ENCODE results near the gene TNF. TPM values are rescaled to one million over a fixed set of nuclear protein-coding genes. Genes with fewer than 3 reads are reported as not detected.

The TNF gene
- 100 to 1,000 TPM; 124 to 130 TPM for total RNA-seq

DNA sequence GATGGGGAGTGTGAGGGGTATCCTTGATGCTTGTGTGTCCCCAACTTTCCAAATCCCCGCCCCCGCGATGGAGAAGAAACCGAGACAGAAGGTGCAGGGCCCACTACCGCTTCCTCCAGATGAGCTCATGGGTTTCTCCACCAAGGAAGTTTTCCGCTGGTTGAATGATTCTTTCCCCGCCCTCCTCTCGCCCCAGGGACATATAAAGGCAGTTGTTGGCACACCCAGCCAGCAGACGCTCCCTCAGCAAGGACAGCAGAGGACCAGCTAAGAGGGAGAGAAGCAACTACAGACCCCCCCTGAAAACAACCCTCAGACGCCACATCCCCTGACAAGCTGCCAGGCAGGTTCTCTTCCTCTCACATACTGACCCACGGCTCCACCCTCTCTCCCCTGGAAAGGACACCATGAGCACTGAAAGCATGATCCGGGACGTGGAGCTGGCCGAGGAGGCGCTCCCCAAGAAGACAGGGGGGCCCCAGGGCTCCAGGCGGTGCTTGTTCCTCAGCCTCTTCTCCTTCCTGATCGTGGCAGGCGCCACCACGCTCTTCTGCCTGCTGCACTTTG, at the start of gene TNF:
Gene TNF, plus strand, starts transcription at position 231 of the 567 bp plus-strand sequence. Its CDS starts 177 bp downstream, at position 408.
- ChIA-PET CTCF (interaction anchor here (0.7 to 18.7 kb wide), 8 partner anchors 9 to 260 kb away, joined by 3 to 640 read pairs (median 18); partner anchors contain the start of genes ATP6V1G2, DDX39B, LST1 and LTB), POLR2A (interaction anchor here (0.6 to 36.9 kb wide), 20 partner anchors 3 to 1396 kb away, joined by 3 to 1578 read pairs (median 6); partner anchors contain the start of genes ATP6V1G2, BAG6, C6orf47 and CLIC1)
- peak; percentile 91 for DNase-seq
- peak within 1 kb of the TSS; percentile 94 for H3K4me3 Mint-ChIP-seq
- peaks cover 56% of the 10 kb centered on the region for H3K36me3 Mint-ChIP-seq (ENCODE audit: low read depth)
- peak within 1 kb of the TSS; percentile 96 for H3K27ac Mint-ChIP-seq
- H3K27me3 Mint-ChIP-seq: peaks cover 2% of the 10 kb centered on the region
- H3K9me3 Mint-ChIP-seq: no peaks in the 10 kb centered on the region
- H3K4me1 Mint-ChIP-seq: peaks cover 73% of the 10 kb centered on the region

DNA sequence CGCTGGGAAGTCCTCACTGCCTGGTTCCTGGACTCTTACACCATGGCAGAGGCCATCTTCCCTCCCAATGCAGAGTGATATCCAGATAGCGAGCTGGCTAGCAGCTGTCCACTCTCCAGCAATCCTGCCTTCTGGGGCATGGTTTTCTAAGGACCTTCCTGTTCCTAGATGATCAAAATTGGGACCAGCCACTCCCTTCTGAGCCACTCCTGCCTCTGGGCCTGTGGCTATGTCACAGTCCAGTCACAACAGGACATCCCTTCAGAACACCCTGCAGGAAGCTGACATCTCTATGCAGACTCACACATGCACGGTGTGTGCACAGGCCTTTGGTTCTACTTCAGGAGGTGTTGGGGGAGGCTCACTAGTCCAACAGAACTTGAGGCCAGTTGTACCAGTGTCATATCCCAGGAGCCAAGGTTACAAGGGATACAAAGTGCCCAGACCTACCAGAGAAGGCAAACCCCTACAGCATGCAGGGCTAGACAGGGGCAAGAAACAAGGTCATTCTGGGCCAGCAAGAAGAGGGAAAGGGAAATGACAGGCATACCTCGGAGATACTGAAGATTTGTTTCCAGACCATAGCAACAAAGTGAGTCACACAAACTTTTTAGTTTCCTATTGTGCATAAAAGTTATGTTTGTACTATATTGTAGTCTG, 49.3 kb upstream of the TNF start:
- H3K27me3 Mint-ChIP-seq: peaks cover 4% of the 10 kb centered on the region
- no peak overlapping the region for H3K27ac Mint-ChIP-seq
- H3K4me1 Mint-ChIP-seq: peaks cover 6% of the 10 kb centered on the region
- DNase-seq: no peak
- H3K4me3 Mint-ChIP-seq: no peak overlapping the region
- H3K9me3 Mint-ChIP-seq: no peaks in the 10 kb centered on the region
- POLR2A ChIA-PET: interaction anchor here (1.1 to 1.4 kb wide), 2 partner anchors 8 to 15 kb away, joined by 3 to 4 read pairs; partner anchors contain the start of gene DDX39B
- CTCF ChIA-PET: interaction anchor here (1.0 kb wide), 1 partner anchor 72 kb away, joined by 4 read pairs; no protein-coding TSS in a partner anchor
- H3K36me3 Mint-ChIP-seq (ENCODE audit: low read depth): peaks cover 16% of the 10 kb centered on the region

DNA sequence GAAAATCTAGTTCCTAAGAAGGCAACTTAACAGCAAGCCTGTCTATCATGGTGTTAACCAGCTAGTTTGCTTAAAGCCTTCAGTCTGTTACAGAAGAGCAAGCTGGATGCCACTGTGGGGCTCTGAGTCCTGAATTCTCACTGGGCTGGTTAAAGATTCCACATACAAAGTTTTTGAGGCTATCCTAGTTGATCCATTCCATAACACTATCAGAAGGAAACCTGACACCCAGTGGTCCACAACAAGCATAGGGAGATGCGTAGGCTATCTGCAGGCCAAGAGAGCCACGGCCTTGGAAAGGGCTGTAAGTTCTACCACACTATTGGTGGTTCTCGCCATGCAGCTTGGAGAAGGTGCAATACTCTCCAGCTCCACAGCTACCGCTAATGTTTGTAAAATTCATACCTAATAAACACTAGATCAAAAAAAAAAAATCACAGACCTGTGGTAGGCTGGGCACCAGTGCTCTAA, 47.0 kb upstream of the TNF start:
- Mint-ChIP-seq H3K27me3 (no peaks in the 10 kb centered on the region), H3K36me3 (ENCODE audit: low read depth) (peaks cover 35% of the 10 kb centered on the region), H3K9me3 (no peaks in the 10 kb centered on the region), H3K4me3 (no peak overlapping the region), H3K27ac (no peak overlapping the region), H3K4me1 (peaks cover 13% of the 10 kb centered on the region)
- DNase-seq: no peak
- ChIA-PET POLR2A (interaction anchor here (1.4 to 2.9 kb wide), 3 partner anchors 10 to 34 kb away, joined by 4 to 12 read pairs (median 7); partner anchors contain the start of gene DDX39B), CTCF (interaction anchor here (0.6 to 3.1 kb wide), 3 partner anchors 10 to 336 kb away, joined by 3 to 10 read pairs (median 3); no protein-coding TSS in a partner anchor)

- no peaks in the 10 kb centered on the region for H3K9me3 Mint-ChIP-seq
- DNase-seq: no peak
- ChIA-PET CTCF (interaction anchor here (3.1 kb wide), 1 partner anchor 69 kb away, joined by 10 read pairs; no protein-coding TSS in a partner anchor), POLR2A (interaction anchor here (1.0 to 2.9 kb wide), 4 partner anchors 10 to 34 kb away, joined by 4 to 12 read pairs (median 6); partner anchors contain the start of genes DDX39B and MICB)
- H3K4me3 Mint-ChIP-seq: no peak within 1 kb of the TSS
- H3K27ac Mint-ChIP-seq: no peak within 1 kb of the TSS
- H3K4me1 Mint-ChIP-seq: peaks cover 16% of the 10 kb centered on the region
- no peaks in the 10 kb centered on the region for H3K27me3 Mint-ChIP-seq
- peaks cover 40% of the 10 kb centered on the region for H3K36me3 Mint-ChIP-seq (ENCODE audit: low read depth)
These were observed 46.5 kb upstream of the TNF start, which contains the start of gene MCCD1 for GRCh38 chr6:31528821-31529328. TSS of gene MCCD1 (plus strand) at chr6:31528962. CDS start at chr6:31529015, 53 bp downstream.

GRCh38 chr6:31529329-31530150, 45.8 kb upstream of the TNF start:
- ChIA-PET POLR2A (interaction anchor here (0.7 to 2.9 kb wide), 5 partner anchors 10 to 58 kb away, joined by 3 to 12 read pairs (median 4); partner anchors contain the start of genes DDX39B and MICB), CTCF (interaction anchor here (3.1 kb wide), 1 partner anchor 69 kb away, joined by 10 read pairs; no protein-coding TSS in a partner anchor)
- Mint-ChIP-seq H3K4me1 (peaks cover 21% of the 10 kb centered on the region), H3K9me3 (no peaks in the 10 kb centered on the region), H3K4me3 (no peak overlapping the region), H3K27ac (no peak overlapping the region), H3K36me3 (ENCODE audit: low read depth) (peaks cover 46% of the 10 kb centered on the region), H3K27me3 (no peaks in the 10 kb centered on the region)
- DNase-seq: no peak

DNA sequence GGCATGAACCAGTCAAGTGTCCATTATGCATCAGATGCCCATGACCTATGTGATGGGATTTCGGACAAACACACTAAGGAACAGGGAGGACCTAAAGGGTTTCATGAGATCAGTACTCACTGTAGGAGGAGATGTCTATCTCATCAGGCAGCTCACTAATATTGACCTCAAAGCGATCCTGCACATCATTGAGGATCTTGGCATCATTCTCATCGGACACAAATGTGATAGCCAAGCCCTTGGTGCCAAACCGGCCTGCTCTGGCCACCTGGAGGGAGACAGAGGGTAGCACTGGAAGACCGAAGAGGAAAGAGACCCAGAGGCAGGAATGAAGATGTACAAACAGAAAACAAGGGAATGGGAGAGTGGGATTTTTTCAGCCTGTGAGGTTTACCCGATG, 44.7 kb upstream of the TNF start:
- H3K27me3 Mint-ChIP-seq: no peaks in the 10 kb centered on the region
- CTCF ChIA-PET: no interaction called here

GRCh38 chr6:31531162-31531561, 44.2 kb upstream of the TNF start:
- H3K27ac Mint-ChIP-seq: no peak overlapping the region
- no peak for DNase-seq
- H3K27me3 Mint-ChIP-seq: no peaks in the 10 kb centered on the region
- ChIA-PET POLR2A (interaction anchor here (0.6 to 2.3 kb wide), 5 partner anchors 10 to 68 kb away, joined by 3 to 18 read pairs (median 3); partner anchors contain the start of genes DDX39B and MICB), CTCF (interaction anchor here (1.6 kb wide), 2 partner anchors 36 to 67 kb away, joined by 5 read pairs; no protein-coding TSS in a partner anchor)
- no peak overlapping the region for H3K4me3 Mint-ChIP-seq
- peaks cover 62% of the 10 kb centered on the region for H3K36me3 Mint-ChIP-seq (ENCODE audit: low read depth)
- peaks cover 35% of the 10 kb centered on the region for H3K4me1 Mint-ChIP-seq
- H3K9me3 Mint-ChIP-seq: no peaks in the 10 kb centered on the region

More for the DNA sequence above, 44.7 kb upstream of the TNF start:
- H3K27ac Mint-ChIP-seq: no peak overlapping the region
- H3K4me3 Mint-ChIP-seq: no peak overlapping the region
- H3K36me3 Mint-ChIP-seq (ENCODE audit: low read depth): peaks cover 57% of the 10 kb centered on the region
- H3K9me3 Mint-ChIP-seq: no peaks in the 10 kb centered on the region
- peaks cover 32% of the 10 kb centered on the region for H3K4me1 Mint-ChIP-seq
- POLR2A ChIA-PET: interaction anchor here (0.6 to 2.3 kb wide), 2 partner anchors 10 to 17 kb away, joined by 3 to 18 read pairs; partner anchors contain the start of gene DDX39B
- DNase-seq: no peak

DNA sequence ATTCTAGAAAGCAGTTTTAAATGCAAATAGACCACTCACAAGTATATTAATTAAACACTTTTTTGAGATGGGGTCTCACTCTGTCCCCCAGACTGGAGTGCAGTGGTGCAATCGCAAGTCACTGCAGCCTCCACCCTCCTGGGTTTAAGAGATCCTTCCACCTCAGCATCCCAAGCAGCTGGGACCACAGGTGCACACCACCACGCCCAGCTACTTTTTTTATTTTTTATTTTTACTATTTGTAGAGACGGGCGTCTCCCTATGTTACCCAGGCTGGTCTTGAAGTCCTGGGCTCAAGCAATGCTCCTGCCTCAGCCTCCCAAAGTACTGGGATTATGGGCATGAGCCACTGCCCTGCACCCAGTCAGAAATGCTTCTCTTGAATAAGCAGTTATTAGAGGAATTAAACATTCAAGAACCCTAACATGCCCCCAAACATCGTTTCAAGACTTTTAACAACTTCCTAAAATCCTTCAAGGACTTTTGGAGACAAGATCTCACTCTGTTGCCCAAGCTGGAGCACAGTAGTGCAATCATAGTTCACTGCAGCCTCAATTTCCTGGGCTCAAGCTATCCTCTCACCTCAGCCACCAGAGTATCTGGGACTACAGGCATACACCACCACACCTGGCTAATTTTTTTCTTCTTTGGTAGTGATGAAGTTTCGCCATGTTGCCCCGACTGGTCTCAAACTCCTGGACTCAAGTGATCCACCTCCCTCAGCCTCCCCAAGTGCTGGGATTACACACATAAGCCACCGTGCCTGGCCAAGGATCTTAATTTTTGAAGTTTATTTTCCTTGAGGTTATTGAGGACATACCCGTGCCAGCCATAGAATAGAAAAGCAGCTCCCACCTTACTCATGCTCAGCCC, 43.4 kb upstream of the TNF start:
- Mint-ChIP-seq H3K4me1 (peaks cover 40% of the 10 kb centered on the region), H3K4me3 (no peak overlapping the region), H3K9me3 (no peaks in the 10 kb centered on the region), H3K27me3 (no peaks in the 10 kb centered on the region), H3K36me3 (ENCODE audit: low read depth) (peaks cover 69% of the 10 kb centered on the region), H3K27ac (no peak overlapping the region)
- CTCF ChIA-PET: interaction anchor here (0.6 to 1.6 kb wide), 4 partner anchors 10 to 89 kb away, joined by 3 to 5 read pairs (median 4); no protein-coding TSS in a partner anchor
- no peak for DNase-seq
- POLR2A ChIA-PET: interaction anchor here (0.9 to 2.3 kb wide), 5 partner anchors 9 to 69 kb away, joined by 3 to 18 read pairs (median 3); partner anchors contain the start of genes DDX39B and MICB

GRCh38 chr6:31532644-31533454, 42.5 kb upstream of the TNF start:
- Mint-ChIP-seq H3K27ac (no peak overlapping the region), H3K4me1 (peaks cover 45% of the 10 kb centered on the region), H3K9me3 (no peaks in the 10 kb centered on the region), H3K4me3 (no peak overlapping the region), H3K36me3 (ENCODE audit: low read depth) (peaks cover 72% of the 10 kb centered on the region), H3K27me3 (no peaks in the 10 kb centered on the region)
- no peak for DNase-seq
- ChIA-PET POLR2A (interaction anchor here (1.0 to 2.3 kb wide), 4 partner anchors 8 to 170 kb away, joined by 3 to 18 read pairs (median 4); partner anchors contain the start of genes ABHD16A and DDX39B), CTCF (interaction anchor here (0.8 to 1.6 kb wide), 3 partner anchors 38 to 90 kb away, joined by 3 to 5 read pairs (median 5); no protein-coding TSS in a partner anchor)

DNA sequence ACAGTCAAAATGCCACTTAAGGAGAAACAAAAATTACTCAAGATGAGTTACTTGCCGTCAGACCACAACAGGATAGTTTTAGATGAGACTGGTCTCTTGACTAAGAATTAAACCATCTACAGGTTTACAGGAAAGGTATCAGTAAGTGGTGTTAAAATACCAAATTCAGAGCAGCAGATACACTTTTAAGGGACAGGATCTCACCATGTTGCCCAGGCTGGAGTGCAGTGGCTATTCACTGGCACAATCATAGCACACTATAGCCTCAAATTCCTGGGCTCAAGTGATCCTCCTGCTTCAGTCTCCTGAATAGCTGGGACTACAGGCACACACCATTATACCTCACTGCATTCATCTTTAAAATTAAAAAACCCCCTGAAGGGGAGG, 41.9 kb upstream of the TNF start:
- ChIA-PET CTCF (no interaction called here), POLR2A (interaction anchor here (1.0 to 1.4 kb wide), 3 partner anchors 8 to 169 kb away, joined by 3 to 4 read pairs (median 3); partner anchors contain the start of gene ABHD16A)
- no peaks in the 10 kb centered on the region for H3K27me3 Mint-ChIP-seq
- H3K4me1 Mint-ChIP-seq: peaks cover 48% of the 10 kb centered on the region
- H3K36me3 Mint-ChIP-seq (ENCODE audit: low read depth): peaks cover 76% of the 10 kb centered on the region
- no peaks in the 10 kb centered on the region for H3K9me3 Mint-ChIP-seq
- H3K4me3 Mint-ChIP-seq: no peak overlapping the region
- DNase-seq: no peak
- H3K27ac Mint-ChIP-seq: no peak overlapping the region

All from activated CD4-positive, alpha-beta memory T cell treated with anti-CD3 and anti-CD28 coated beads, Interleukin-2, amount 10 ng/mL, durations not matched to agents 7 days and 5 days (primary cell).